Measurements from ENCODE around the gene GSC2.

GSC2 gene

DNA sequence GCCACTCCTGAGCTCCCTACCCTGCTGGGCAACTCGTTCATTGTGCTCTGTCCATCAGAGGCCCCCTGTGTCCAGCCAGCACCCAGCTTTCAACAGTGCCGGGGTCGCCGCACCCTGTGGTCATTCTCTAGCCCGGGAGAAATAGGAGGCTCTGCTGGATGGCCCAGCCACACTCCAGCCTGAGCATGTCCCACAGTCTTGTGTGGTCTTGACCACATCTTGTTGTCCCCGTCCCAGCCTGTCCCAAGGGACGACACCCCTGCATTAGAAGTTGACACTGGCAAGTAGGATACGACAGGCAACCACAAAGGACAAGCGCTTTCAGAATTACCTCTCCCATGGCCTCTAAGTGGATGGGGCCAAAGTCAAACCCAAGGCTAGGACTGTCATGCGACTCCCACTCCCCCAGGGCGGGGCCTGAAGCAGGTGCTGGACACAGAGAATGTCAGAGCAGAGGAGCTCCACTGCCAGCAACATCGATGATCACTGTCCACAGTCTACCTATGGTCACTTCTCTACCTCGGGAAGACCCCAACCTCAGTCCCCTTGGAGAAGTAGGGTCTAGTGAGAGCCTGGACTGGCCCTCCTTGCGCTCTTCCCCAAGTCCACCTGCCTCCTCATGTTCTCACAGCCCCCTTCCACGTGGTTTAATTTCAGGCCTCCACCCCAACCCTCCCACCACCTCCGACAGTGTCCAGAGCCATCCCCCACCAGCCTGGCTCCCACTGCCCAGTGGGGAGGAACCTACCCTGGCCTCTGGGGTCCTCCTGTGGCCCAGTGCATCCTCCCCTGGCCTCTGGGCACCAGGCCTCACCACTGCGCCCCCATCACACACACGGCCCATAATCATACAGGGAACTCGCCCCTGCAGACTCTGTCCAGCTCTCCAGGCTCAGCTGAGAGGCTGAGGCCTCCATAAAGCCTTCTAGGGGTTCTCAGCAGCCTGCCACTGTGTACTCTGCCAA is 23.5 kb downstream of the GSC2 start:
- TF ChIP-seq GATA2 (IDR thresholded peaks at IDR 0.05; ENCODE audit: low read depth, low read length), result no peak
- no peak for TF ChIP-seq GATA3 (IDR thresholded peaks at IDR 0.05; ENCODE audit: low read depth, low read length)

DNA sequence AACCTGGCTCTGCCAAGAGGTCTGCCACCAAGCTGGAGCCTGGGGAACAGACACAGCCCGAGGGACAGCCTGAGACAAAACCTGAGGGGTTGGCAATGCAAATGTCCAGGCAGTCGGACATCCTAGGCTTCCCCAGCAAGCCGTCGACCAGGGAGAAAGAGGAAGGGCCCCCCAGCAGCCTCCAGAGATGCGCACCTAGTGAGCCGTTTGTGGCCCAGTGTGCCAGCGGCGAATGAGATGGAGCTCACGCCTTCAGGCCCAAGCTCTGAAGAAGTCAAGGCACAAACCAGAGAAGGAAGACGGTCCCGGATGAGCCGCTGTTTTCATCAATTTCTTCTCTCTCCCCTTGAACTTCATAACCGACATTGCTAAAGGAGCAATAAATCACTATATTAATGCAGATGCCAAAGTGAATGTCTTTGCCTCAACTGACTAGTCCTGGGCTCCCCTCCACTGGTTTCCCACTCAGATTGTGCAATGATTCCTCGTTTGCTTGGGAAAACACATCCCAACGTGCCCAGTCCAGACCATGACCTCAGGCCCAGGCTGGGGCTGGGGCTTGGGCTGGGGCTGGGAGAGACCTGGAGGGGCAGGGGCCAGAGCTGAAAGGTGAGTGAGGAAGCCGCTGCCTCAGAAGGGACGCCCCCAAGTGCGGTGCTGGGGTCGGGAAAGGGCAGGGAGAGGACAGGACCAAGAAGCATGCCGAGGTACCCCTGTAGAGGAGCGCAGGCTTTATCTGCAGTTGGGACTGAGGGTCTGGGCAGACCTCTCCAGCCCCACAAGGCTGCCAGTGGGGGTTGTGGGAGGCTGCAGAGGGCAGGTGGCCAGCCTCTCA is 24.4 kb downstream of the GSC2 start:
- TF ChIP-seq GATA2 (IDR thresholded peaks at IDR 0.05; ENCODE audit: low read depth, low read length) (no peak), GATA3 (IDR thresholded peaks at IDR 0.05; ENCODE audit: low read depth, low read length) (no peak)

DNA sequence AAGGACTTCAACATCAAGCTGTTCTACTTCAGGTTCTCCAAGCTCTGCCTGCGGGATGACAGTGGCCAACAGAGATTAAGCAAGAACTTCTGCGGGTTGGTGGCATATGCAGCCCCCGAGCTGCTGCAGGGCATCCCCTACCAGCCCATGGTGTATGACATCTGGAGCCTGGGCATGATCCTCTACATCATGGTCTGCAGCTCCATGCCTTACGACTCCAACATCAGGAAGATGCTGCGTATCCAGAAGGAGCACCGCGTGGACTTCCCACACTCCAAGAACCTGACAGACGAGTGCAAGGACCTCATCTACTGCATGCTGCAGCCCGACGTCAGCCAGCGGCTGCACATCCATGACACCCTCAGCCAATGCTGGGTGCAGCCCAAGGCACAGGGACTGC is 25.1 kb downstream of the GSC2 start:
- TF ChIP-seq GATA2 (IDR thresholded peaks at IDR 0.05; ENCODE audit: low read depth, low read length), result no peak
- TF ChIP-seq GATA3 (IDR thresholded peaks at IDR 0.05; ENCODE audit: low read depth, low read length), result no peak

DNA sequence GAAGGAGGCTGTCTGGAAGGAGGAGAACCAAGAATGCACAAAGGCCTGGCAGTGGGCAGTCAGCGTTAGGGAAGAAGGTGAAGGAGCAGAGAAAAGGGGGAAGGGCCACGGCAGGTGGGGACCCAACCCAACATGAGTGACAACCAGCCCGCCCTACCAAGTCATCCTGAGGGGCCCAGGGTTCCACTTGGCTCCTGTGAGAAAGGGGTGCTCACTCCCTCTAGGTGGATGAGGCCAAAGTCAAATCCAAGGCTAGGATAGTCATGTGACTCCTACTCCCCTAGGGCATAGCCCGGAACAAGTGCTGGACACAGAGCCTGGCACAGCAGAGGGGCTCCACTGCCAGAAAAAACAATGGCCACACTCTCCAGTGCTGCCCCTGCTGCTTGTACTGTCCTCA is 25.7 kb downstream of the GSC2 start:
- TF ChIP-seq GATA3 (IDR thresholded peaks at IDR 0.05; ENCODE audit: low read depth, low read length), result no peak
- no peak for TF ChIP-seq GATA2 (IDR thresholded peaks at IDR 0.05; ENCODE audit: low read depth, low read length)

DNA sequence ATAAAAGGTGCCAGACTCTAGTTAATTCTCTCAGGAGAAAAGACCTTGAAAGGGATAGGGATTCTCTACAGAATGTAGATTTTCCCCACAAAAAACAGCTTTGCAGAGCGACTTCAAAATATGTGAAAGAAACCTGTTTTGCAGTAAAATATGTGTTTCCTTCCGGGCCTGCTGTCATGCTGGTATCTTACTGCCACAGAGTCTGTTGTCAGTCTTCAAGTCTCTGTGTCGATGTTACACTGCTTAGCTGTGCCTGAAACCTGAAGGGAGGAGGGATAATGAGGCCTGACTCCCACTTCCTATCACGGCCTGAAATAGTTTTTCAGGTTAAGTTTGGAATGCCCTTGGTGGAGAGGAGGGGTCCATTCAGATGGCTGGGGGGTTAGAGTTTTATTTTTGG is 26.2 kb downstream of the GSC2 start:
- TF ChIP-seq GATA3 (IDR thresholded peaks at IDR 0.05; ENCODE audit: low read depth, low read length), result no peak
- no peak for TF ChIP-seq GATA2 (IDR thresholded peaks at IDR 0.05; ENCODE audit: low read depth, low read length)

DNA sequence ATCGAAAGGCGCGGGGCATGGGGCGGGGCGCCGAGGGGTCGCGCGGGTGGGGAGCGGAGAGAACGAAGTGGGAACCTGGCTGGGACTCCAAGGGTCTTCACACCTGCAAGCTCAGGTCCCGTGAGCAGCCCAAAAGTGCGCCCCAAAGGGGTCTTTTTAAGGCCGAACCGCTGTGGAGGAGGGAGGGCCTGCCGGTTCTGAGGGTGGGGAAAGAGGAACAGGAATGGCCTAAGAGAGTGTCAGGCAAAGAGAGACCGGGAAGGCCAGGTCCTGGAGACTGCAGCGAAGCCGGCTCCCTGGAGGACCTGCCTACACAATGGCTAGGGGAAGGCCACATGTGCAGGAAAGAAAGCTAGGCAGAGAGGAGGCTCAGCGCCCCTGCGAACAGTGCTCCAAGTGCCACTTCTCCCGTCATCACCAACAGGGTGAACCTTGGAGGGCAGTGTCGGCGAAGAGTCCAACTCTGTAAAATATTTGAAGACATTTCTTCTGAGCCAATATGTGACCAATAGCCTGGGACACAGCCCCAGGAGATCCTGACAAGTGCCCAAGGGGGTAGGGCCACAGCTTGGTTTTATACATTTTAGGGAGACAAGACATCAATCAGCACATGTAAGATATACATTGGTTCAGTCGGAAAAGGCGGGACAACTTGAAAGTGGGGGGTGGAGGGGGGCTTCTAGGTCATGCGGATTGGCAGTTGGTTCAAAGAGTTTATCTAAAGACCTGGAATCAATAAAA is 27.2 kb downstream of the GSC2 start:
- TF ChIP-seq GATA3 (IDR thresholded peaks at IDR 0.05; ENCODE audit: low read depth, low read length) (no peak), GATA2 (IDR thresholded peaks at IDR 0.05; ENCODE audit: low read depth, low read length) (no peak)

DNA sequence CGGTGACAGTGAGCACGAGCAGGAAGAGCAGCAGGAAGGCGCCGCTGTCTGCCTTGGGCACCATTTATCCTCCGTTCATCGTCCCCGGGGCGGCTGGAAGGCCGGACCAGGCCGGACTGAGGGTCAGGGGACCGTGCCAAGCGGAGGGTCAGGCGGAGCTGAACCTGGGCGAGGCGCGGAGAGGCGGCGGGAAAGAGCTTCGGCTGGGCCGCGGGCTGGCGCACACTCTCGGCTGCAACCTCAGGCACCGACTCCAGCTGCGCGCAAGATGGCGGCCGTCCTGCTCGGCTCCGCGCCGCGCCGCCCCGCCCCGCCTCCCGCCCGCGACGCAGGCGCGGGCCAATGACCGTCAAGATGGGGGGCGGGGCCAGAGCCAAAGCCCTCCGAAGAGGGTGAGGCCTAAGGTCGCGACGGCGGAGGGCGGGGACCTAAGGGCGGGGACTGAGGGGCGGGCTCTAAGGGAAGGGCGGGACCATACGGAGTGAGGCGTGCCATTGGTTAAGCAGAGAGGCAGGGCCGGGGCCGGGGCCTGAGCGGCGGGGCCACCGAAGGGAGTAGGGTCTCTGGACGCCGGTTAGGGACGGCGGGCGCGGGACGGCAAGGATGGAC is 27.8 kb downstream of the GSC2 start, which contains the start of gene DGCR2:
DGCR2 (minus strand) TSS at position 270 of the 609 bp plus-strand sequence; CDS start at position 64, 206 bp downstream.
- TF ChIP-seq GATA2 (IDR thresholded peaks at IDR 0.05; ENCODE audit: low read depth, low read length) (no peak), GATA3 (IDR thresholded peaks at IDR 0.05; ENCODE audit: low read depth, low read length) (no peak)

GRCh38 chr22:19121631-19122142 is 28.4 kb downstream of the GSC2 start:
- TF ChIP-seq GATA3 (IDR thresholded peaks at IDR 0.05; ENCODE audit: low read depth, low read length) (no peak), GATA2 (IDR thresholded peaks at IDR 0.05; ENCODE audit: low read depth, low read length) (no peak)

- TF ChIP-seq GATA2 (IDR thresholded peaks at IDR 0.05; ENCODE audit: low read depth, low read length), result no peak
- TF ChIP-seq GATA3 (IDR thresholded peaks at IDR 0.05; ENCODE audit: low read depth, low read length), result no peak
Measured at GRCh38 chr22:19120829-19121630, 29.1 kb downstream of the GSC2 start.

DNA sequence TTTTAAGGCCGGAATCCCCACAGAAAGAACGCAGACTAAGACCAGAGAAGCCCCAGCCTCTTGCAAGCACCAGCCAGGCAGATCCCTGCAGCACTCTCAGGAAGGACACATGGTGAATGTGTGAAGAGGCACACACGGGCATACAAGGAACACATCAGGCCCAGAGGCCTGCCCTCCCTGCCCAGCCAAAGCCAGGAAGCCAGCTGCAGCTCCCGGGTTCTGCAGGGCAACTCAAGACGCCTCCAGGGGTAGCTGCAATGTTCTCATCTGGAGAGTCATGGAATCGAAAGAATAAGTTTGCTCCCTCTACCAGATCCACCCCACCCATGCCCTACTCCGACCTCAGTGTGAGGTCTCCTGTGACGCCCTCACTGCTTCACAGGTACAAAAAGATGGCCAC is 30.1 kb downstream of the GSC2 start:
- no peak for TF ChIP-seq GATA2 (IDR thresholded peaks at IDR 0.05; ENCODE audit: low read depth, low read length)
- TF ChIP-seq GATA3 (IDR thresholded peaks at IDR 0.05; ENCODE audit: low read depth, low read length), result no peak

- TF ChIP-seq GATA3 (IDR thresholded peaks at IDR 0.05; ENCODE audit: low read depth, low read length) (no peak), GATA2 (IDR thresholded peaks at IDR 0.05; ENCODE audit: low read depth, low read length) (no peak)
Measured at GRCh38 chr22:19118329-19118880, 31.7 kb downstream of the GSC2 start.

DNA sequence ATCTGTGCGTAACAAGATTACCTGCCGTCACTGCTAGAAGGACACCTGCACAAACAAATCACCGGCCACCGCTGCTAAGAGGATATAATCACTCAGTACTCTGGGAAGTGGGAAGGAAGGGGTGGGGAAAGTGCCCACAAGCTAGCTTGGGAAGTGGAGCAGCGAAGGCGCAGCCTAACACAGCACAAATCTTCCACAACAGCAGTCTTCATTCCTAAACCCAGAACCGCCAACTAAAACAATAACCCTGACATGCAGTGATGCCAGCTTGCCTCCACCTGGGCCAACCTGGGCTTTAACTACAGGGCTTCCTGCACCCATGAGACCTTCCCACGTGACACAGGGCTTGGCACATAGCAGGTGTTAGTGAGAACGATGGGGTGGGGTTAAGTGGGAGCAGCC is 33.0 kb downstream of the GSC2 start:
- TF ChIP-seq GATA2 (IDR thresholded peaks at IDR 0.05; ENCODE audit: low read depth, low read length), result no peak
- TF ChIP-seq GATA3 (IDR thresholded peaks at IDR 0.05; ENCODE audit: low read depth, low read length), result no peak

Data from SH-SY5Y (cell line).